ENCODE data around the gene MIS18A.

The MIS18A gene

GRCh38 chr21:32240851-32241687 is 37.8 kb downstream of the MIS18A start:
- peak overlapping the region; percentile 28 for H3K27ac ChIP-seq
- TF ChIP-seq, protein P1, sequence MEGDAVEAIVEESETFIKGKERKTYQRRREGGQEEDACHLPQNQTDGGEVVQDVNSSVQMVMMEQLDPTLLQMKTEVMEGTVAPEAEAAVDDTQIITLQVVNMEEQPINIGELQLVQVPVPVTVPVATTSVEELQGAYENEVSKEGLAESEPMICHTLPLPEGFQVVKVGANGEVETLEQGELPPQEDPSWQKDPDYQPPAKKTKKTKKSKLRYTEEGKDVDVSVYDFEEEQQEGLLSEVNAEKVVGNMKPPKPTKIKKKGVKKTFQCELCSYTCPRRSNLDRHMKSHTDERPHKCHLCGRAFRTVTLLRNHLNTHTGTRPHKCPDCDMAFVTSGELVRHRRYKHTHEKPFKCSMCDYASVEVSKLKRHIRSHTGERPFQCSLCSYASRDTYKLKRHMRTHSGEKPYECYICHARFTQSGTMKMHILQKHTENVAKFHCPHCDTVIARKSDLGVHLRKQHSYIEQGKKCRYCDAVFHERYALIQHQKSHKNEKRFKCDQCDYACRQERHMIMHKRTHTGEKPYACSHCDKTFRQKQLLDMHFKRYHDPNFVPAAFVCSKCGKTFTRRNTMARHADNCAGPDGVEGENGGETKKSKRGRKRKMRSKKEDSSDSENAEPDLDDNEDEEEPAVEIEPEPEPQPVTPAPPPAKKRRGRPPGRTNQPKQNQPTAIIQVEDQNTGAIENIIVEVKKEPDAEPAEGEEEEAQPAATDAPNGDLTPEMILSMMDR (conservative IDR thresholded peaks at IDR 0.05): no peak

- no peak overlapping the region for H3K27ac ChIP-seq
- TF ChIP-seq, protein P1 (conservative IDR thresholded peaks at IDR 0.05): no peak
Measured at GRCh38 chr21:32239551-32239950, 39.3 kb downstream of the MIS18A start.

DNA sequence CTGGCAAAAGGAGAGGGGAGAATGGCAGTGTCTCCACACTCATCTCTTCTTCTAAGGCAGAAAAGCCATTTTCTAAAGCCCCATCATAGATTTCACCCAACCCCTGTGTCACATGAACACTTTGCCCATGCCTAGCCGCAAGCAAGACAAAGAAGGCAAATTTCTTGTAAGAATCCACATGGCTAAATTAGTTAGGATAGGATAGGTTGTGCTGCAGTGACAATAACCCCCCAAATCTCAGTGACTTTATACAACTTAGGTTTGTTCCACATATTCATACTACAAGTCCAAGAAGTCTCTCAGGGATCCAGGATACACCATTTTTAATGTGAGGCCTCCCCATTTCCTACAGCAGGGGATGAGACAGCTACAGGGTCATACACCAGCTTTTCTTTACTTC is 40.8 kb downstream of the MIS18A start:
- TF ChIP-seq, protein P1 (conservative IDR thresholded peaks at IDR 0.05): no peak
- H3K27ac ChIP-seq: no peak overlapping the region

DNA sequence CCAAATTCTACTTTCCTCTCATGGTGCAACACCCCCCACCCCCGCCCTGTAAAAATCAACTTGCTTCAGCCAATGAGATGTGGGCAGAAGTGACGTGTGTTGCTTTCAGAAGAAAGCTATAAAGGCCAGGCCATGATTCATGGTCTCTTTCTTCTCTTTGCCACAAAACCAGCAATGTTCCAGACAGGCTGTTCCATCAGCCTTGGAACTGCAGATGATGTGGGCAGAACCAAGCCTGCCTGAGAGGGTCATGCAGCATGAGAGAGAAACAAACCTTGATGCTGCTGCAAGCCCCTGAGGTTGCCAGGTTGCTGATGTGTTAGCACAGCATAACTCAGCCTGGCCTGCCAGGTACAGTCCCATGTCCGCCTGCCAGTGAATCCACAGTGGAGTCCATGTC is 41.8 kb downstream of the MIS18A start:
- TF ChIP-seq, protein P1 (conservative IDR thresholded peaks at IDR 0.05): no peak
- no peak overlapping the region for H3K27ac ChIP-seq

GRCh38 chr21:32233722-32234301 is 45.0 kb downstream of the MIS18A start:
- H3K27ac ChIP-seq: no peak overlapping the region
- TF ChIP-seq, protein P1 (conservative IDR thresholded peaks at IDR 0.05): no peak

GRCh38 chr21:32233055-32233546 is 45.7 kb downstream of the MIS18A start:
- TF ChIP-seq, protein P1 (conservative IDR thresholded peaks at IDR 0.05): no peak

GRCh38 chr21:32226444-32226843 is 52.4 kb downstream of the MIS18A start:
- TF ChIP-seq, protein P1 (conservative IDR thresholded peaks at IDR 0.05): no peak

More at GRCh38 chr21:32233055-32233546, 45.7 kb downstream of the MIS18A start:
- H3K27ac ChIP-seq: no peak overlapping the region

More at GRCh38 chr21:32226444-32226843, 52.4 kb downstream of the MIS18A start:
- no peak overlapping the region for H3K27ac ChIP-seq
